GM21717 (cell line): ENCODE measurements around the gene HERC4.
"Not testable (repeated sequence)": the region's sequence is repeated elsewhere in the genome, so short reads cannot be mapped to it uniquely, and the experiment has no call there.

ENCODE experiments used
- ATAC-seq: cut with Tn5 transposase; IDR thresholded peaks from one replicate; pipeline ENCODE4 v1.9.1; 2021; ENCODE audit warnings: mild to moderate bottlenecking, moderate library complexity; ENCODE audit not compliant: unreplicated experiment

The HERC4 gene

DNA sequence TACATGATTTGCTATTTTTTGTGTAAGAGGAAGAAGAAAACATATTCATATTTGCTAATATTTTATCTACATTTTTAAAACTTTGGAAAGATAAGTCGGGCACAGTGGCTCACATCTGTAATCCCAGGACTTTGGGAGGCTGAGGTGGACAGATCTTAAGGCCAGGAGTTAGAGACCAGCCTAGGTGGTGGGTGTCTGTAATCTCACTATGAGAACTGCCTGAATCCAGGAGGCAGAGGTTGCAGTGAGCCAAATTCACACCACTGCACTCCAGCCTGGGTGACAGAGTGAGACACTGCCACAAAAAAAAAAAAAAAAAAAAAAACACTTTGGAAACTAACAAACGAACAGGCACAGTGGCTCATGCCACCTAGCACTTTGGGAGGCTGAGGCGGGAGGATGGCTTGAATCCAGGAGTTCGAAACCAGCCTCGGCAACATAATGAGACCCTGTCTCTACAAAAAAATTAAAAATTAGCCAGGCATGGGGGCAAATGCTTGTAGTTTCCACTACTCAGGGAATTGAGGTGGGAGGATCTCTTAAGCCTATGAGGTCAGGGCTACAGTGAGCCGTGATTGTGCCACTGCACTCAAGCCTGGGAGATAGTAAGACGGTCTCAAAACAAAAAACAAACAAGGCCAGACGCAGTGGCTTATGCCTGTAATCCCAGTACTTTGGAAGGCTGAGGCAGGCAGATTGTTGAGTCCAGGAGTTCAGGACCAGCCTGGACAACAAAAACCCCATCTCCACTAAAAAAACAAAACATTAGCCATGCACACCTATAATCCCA lies 25.6 kb downstream of the HERC4 start:
- ATAC-seq: no peak

DNA sequence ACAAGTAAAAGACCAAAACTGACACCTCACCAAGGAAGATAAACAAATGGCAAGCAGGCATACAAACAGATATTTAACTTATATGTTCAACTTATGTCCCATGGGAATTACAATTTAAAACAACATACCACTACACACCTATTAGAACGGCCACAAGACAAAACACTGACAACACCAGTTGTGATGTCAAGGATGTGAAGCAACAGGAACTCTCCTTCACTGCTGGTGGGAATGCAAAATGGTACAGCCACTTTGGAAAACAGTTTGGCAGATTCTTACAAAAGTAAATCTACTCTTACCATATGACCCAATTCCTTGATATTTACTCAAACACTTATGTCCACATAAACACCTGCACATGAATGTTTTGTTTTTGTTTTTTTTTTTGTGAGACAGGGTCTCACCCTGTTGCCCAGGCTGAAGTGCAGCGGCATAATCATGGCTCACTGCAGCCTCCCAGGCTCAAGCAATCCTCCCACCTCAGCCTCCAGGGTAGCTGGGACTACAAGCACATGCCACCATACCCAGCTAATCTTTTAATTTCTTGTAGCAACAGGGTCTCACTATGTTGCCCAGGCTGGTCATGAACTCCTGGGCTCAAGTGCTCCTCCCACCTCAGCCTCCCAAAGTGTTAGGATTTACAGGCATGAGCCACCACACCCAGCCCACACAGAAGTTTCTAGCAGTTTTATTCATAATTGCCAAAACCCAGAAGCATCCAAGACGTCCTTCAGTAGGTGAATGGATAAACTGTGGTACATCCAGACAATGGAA lies 27.3 kb downstream of the HERC4 start:
- no peak for ATAC-seq

DNA sequence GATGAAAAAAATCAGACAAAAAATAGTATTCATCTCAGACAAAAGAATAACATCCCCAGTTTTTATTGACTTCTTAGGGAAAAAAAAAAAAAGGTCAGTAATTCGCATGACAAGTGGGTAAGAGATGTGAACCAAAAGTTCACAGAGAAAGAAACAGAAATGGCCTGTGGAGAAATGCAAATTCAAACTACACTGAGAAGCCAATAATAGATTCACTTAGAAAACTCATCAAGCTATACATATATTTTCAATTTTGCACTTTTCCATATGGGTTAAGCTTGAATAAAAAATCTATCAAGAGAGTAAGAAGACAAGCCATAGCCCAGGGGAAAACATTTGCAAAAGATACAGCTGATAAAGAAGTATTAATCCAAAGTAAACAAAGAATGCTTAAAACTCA lies 28.0 kb downstream of the HERC4 start:
- no peak for ATAC-seq

DNA sequence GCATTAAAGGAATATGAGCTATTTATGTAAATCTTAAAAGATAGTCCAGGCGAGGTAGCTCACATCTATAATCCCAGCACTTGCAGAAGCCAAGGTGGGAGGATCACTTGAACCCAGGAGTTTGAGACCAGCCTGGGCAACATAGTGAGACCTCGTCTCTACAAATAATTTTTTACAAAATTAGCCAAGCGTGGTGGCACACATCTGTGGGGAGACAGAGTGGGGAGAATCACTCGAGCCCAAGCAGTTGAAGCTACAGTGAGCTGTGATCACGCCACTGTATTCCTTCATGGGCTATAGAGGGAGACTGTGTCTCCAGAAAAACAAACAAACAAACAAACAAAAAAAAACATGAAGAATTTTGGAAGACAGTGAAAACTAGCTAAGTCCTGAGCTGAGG lies 28.4 kb downstream of the HERC4 start:
- ATAC-seq: no peak

DNA sequence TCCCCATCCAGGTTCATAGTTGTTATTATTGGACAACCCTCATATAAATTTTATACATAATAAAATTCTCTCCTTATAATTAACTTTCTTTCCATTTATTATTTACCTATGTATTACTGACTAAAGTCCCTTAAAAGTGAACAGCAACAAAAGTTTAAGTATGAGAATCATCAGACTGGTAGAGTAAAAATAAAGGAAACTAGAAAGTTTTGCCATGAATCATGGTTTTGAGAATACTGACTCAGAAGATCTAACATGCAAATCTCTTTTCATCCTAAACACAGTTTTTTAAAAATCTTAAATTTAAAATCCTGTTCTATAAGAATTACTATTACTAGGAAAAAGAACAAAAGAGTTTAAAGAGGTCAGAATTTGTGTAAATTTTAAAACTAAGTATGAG lies 32.1 kb downstream of the HERC4 start:
- no peak for ATAC-seq

DNA sequence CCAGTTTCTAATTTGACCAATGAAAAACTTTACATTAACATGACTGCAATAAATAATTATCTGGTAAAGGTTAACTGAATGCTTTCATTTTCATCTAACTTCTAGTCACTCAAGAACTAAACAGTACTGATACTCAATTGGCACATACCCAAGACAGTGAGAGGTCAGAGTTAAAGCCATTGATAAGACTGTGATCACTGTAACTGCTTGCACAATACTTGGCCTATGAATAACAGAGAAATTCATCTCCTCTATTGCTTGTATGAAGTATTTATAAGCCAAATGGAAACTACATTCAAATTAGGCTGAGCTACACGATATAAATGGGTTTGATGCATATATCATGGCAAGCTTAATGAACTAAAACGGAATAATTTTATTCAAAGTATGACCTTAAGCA lies 43.0 kb downstream of the HERC4 start:
- no peak for ATAC-seq

DNA sequence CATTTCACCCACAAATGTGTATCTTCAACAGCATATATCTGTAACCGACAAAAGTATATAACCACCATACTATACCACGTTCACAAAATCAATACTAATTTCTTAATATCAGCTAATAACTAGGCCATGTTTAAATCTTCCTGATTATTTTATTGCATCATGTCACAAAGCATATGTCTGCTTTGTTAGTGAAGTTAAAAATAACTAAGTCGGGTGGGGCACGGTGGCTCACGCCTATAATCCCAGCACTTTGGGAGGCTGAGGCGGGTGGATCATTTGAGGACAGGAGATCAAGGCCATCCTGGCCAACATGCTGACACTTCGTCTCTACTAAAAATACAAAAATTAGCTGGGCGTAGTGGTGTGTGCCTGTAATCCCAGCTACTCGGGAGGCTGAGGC lies 47.7 kb downstream of the HERC4 start:
- no peak for ATAC-seq

DNA sequence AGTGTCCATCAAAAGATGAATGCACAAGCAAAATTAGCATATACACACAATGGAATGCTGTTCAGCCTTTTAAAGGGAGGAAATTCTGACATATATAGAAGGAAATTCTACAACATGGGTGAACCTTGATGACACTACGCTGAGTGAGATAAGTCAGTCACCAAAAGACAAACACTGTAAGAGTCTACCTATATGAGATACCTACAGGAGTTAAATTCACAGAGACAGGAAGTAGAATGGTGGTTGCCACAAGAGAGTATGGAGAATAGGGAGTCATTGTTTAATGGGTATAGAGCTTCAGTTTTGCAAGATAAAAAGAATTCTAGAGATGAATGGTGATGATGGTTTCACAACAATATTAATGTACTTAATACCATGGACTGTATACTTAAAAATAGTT lies 51.8 kb downstream of the HERC4 start:
- ATAC-seq: no peak

DNA sequence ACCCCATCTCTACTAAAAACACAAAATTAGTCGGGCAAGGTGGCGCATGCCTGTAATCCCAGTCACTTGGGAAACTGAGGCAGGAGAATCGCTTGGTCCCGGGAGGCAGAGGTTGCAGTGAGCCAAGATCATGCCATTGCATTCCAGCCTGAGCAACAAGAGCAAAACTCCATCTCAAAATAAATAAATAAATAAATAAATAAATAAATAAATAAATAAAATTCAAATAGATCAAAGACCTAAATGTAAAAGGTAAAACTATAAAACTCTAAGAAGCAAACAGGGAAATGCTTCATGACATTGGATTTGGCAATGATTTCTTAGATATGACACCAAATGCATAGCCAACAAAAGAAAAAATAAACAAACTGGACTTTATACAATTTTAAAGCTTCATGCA lies 52.8 kb downstream of the HERC4 start:
- not testable (repeated sequence) for ATAC-seq

DNA sequence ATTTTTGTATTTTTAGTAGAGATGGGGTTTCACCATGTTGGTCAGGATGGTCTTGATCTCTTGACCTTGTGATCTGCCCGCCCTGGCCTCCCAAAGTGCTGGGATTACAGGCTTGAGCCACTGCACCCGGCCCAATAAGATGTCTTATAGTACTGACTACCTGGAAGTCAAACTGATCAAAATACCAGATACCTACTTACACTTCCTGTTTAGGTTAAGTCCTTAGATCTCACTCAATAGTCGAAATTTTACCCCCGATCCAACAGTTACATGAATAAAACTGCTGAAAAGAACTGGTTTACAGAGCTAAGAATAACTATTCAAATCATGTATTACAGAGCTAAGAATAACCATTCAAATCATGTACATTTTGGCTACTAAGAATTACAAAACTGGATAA lies 58.6 kb downstream of the HERC4 start:
- ATAC-seq: not testable (repeated sequence)

DNA sequence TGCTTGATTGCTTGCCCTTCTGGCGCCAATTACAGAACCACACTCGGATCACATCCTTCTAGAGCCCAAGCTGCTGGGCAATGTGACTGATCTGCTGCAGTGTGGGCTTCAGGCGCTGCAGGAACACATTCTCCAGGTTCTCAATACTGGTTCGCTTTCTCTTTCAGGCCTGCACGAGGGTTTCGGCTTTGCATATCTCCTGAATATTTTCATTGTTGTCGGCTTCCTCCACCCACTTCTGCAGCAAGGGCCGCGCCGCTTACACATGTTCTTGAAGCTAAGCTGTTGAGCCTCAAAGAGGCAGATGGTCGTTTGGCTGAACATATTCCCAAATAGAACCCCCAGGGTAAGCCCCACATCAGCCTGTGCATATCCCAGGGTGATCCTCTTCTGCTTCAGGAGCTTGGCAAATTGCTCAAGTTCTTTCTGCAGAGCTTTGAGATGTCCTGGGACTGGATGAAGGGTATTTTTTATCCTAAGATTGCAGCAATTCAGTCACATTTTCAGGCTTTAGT lies 64.6 kb downstream of the HERC4 start:
- ATAC-seq: no peak

DNA sequence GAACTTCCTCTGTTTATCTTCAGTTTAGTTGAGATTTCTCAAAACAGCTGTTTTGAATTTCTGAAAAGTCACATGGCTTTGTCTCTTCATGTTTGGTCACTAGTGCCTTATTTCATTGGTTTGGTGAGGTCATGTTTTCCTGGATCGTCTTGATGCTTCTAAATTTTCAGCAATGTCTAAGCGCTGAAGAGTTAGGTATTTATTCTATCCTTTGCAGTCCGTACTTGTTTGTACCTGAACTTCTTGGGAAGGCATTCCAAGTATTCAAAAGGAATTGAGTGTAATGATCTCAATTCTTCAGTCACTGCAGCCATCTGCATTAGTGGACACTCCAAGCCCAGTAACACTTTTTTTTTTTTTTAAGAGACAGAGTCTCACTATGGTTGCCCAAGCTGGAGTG lies 67.7 kb downstream of the HERC4 start:
- ATAC-seq: no peak

DNA sequence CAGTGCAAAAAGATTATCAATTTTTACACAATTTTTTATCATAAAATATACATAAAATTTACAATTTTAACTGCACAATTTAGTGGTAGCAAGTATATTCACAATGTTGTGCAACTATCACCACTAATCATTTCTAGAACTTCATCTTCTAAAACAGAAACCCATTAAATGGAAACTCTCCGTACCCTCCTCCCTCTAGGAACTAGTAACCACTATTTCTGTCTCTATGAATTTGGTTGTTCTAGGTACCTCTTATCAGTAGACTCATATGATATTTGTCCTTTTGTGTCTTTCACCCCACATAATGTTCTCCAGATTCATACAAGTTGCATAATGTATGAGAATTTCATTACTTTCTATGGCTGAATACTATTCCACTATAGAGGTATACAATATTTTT lies 73.5 kb downstream of the HERC4 start:
- ATAC-seq: no peak

DNA sequence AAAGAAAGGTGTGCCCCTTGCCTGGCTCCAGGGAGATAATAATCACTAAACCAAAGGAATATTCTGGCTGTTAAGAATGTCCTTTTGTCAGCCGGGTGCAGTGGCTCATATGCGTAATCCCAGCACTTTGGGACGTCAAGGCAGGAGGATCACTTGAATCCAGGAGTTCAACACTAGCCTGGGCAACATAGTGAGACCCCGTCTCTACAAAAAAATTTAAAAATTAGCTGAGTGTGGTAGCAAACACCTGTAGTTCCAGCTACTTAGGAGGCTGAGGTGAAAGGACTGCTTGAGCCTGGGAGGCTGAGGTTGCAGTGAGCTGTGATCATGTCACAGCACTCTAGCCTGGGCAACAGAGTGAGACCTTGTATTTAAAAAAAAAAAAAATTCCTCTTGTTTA lies 74.1 kb downstream of the HERC4 start:
- ATAC-seq: no peak

DNA sequence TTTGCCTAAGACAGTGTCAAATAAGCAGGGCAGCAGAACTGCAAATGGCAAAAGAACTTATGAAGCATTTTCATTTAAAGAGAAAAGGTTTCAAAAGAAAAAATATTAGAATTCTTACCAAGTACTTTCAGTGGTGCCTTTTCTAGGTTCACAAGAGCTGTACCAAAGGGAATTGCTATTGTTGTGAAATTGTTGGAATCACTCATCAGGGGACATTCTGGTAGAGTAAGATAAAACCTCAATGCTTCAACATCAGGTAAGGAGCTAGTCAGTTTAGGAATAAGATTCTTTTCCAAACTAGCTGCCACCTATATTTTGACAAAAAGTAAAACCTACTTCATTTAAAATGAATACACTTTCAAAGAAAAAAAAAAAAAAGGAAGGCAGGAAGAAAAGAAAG lies 85.0 kb downstream of the HERC4 start:
- no peak for ATAC-seq

DNA sequence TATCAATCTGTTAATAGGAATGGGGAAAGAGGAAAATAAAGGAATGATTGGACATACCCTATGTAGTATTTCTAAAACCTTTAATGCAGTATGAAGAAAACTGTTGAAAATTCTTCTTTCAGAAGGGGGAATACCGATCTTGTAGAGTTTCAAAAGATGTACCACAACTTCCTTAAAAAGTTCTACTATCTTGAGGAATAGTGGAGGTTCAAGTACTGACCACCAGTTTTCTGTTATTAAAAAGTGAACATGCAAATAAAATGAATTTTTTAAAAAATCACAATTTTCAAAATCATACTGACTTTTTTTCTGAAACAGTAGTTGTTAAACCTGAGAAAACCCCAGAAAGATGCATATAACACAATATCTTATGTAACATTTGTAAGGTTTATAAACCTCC lies 86.5 kb downstream of the HERC4 start:
- ATAC-seq: no peak

DNA sequence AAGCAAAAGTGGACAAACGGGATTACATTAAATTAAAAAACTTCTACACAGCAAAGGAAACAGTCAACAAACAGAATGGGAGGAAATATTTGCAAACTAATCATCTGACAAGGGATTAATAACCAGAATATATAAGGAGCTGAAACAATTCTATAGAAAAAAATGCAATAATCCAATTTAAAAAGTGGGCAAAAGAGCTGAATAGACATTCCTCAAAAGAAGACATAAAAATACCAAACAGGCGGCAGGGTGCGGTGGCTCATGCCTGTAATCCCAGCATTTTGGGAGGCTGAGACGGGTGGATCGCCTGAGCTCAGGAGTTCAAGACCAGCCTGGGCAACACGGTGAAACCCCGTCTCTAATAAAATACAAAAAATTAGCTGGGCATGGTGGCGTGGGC lies 92.5 kb downstream of the HERC4 start:
- not testable (repeated sequence) for ATAC-seq

DNA sequence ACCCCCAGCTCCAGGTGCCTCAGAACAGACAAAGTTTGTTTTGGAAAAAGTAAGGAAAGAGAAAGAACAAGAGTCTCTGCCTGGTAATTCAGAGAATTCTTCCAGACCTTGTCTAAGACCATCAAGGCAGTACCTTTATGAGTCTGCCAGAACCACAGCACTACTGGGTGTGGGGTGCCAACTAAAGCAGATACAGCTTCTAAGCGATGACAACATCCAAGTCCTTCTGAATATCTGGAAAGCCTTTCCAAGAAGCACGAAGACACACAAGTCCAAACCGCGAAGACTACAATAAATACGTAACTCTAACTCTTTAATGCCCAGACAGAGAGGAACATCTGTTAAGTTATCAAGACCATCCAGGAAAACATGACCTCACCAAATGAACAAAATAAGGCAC lies 96.3 kb downstream of the HERC4 start:
- no peak for ATAC-seq

DNA sequence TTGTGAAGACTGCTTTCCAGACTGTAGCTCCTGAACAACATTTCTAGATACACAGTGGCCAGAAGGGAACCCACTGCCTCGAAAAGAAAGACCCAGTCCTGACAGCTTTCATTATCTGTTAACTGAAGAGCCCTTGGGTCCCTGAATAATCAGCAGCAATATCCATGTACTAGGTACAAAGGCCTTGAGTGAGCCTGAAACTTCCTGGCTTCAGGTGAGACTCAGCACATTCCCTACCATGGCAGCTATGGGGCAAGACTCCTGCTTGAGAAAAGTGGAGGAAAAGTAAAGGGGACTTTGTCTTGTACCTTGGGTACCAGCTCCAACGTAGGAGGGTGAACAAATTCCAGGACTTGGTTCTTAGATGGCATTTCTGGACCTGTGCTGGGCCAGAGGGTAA lies 97.8 kb downstream of the HERC4 start:
- ATAC-seq: no peak

DNA sequence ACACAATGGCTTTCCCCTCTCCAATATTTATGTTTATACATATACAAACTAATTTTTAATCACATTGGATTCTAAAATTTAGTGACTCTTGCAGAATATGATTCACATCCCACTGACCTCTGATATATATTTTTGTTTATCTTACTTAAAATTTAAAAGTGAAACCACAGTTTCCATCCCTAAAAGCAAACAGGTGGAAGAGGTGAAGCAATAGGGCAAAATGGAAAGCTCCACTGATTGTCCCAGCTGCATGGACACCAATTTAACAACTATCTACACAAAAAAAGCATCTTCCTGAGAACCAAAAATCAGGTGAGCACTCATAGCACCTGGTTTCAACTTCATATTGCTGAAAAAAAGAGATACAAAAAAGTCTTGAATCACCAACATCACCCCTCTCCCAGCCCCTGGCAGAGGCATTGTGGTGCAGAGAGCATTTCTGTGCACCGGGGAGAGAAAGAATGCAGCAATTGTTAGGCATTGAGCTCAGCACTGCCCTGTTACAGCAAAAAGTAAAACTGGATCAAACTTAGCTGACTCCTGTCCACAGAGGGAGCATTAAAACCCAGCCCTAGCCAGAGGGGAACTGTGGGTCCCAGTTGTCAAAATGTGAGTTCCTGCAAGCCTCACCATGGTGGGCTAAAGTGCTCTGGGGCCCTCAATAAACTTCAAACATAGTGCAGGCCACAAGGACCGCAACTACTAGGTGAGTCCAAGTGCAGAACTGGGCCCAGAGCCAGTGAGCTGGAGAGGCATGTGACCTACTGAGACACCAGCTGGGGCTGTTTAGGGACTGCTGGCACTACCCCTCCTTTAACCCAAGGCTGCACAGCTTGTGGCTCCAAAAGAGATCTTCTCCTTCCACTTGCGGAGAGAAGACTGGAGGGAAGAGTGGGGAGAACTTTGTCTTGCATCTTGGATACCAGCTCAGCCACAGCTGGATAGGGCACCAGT lies 98.5 kb downstream of the HERC4 start:
- ATAC-seq: no peak

DNA sequence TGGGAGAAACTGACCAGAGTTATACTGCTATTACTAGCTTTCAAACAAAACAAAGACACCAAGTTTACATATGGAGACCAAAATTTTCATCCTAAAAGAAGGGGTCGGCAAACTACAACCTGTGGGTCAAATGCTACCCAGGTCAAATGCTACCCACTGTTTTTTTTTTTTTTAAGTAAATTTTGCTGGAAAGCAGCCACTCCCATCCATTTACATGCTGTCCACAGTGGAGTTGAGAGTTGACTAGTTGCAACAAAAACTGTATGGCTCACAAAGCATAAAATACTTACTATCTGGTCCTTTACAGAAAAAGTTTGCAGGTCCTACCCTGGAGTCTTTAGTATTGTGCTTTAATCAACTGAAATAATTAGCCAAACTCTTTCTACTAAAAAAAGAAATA lies 99.2 kb downstream of the HERC4 start:
- ATAC-seq: no peak
